ENCODE data around the gene MCM3. TPM values are rescaled to one million over a fixed set of nuclear protein-coding genes. Genes with fewer than 3 reads are reported as not detected.
A peak's percentile ranks its signal among the peaks of the same experiment; 100 is the strongest.

MCM3 gene
- 10 to 100 TPM in 1 of 4 donors, 1 to 10 TPM in 3; 9.1 to 12.9 (median 9.8) TPM for total RNA-seq

DNA sequence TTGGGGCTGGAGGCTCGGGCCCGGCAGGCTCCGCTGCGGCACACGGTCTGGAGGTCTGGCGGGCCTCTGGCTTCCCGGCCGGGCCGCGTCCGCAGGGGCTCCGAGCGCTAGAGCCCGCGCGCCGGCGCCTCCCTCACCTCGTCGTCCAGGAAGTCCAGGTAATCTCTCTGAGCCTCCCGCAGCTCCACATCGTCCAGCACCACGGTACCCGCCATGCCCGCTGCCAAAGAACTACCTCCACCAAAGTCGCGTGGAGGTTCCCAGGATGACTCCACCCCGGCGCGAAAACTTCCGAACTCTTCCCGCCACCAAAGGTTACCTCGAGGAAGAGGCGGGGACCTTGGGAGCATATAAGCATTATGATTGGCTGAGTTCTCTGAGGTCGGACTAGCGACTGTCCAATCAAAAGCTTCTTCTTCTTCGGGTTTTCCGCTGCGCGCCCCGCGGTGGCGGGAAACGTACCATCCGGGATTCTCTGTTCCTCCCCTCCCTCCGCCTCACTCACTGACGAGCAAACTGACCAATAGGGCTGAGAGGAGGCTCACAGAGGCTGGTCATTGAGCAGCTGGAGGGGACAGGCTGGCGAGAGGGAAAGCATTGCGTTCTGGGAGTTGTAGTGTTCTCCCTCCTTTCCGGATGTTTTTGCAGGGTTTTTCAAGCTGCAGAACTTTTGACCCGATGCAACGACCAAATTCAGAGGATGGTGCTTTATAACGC, at the start of gene MCM3:
Gene MCM3 (minus strand): TSS at position 283 of the 717 bp plus-strand sequence. CDS start 68 bp downstream, at position 215.
- peak; percentile 100 for ATAC-seq
- TF ChIP-seq, protein P1, sequence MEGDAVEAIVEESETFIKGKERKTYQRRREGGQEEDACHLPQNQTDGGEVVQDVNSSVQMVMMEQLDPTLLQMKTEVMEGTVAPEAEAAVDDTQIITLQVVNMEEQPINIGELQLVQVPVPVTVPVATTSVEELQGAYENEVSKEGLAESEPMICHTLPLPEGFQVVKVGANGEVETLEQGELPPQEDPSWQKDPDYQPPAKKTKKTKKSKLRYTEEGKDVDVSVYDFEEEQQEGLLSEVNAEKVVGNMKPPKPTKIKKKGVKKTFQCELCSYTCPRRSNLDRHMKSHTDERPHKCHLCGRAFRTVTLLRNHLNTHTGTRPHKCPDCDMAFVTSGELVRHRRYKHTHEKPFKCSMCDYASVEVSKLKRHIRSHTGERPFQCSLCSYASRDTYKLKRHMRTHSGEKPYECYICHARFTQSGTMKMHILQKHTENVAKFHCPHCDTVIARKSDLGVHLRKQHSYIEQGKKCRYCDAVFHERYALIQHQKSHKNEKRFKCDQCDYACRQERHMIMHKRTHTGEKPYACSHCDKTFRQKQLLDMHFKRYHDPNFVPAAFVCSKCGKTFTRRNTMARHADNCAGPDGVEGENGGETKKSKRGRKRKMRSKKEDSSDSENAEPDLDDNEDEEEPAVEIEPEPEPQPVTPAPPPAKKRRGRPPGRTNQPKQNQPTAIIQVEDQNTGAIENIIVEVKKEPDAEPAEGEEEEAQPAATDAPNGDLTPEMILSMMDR (IDR thresholded peaks at IDR 0.05 in 4 of 5, conservative IDR thresholded peaks at IDR 0.05 in 1 of 5), result peak in 1 of 5 experiments; percentile 23
- no peak for TF ChIP-seq POLR2A (IDR thresholded peaks at IDR 0.05)

DNA sequence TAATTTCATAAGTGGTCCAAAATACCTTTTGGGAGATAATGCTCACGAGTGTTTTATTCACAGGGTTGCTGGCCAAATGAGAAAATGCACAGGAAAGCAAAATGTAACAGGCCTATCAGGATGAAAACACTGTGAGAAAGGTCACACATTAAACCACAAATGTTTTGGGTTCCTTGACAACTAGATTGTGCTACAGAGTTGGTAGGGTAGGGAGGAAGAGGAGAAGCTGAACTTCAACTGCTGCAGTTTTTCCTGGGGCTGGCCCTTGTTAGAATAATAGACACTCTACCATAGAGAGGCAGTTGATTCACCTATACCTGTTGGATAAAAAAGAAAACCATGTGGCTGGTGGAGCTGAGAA, 49.3 kb upstream of the MCM3 start:
- DNase-seq (no peak), ATAC-seq (no peak)
- no peaks in the 10 kb centered on the region for H3K36me3 ChIP-seq
- no peaks in the 10 kb centered on the region for H3K4me1 ChIP-seq
- H3K27me3 ChIP-seq, result no peaks in the 10 kb centered on the region
- intact Hi-C loops (cut with DNase I; ENCODE audit: low total_unique reads), result no loop called here
- no peak overlapping the region for H3K4me3 ChIP-seq
- no peaks in the 10 kb centered on the region for H3K9me3 ChIP-seq
- in situ Hi-C loops (cut with MboI; ENCODE audit: low sequenced_read_pairs in 4 of 4), result no loop called here
- no peak overlapping the region for H3K27ac ChIP-seq
- TF ChIP-seq, protein P1 (IDR thresholded peaks at IDR 0.05 in 4 of 5, conservative IDR thresholded peaks at IDR 0.05 in 1 of 5), result no peak
- TF ChIP-seq POLR2A (IDR thresholded peaks at IDR 0.05), result no peak

More for the DNA sequence above, at the start of gene MCM3:
- Histone ChIP-seq H3K27me3 (no peaks in the 10 kb centered on the region), H3K9me3 (no peaks in the 10 kb centered on the region), H3K27ac (peak within 1 kb of the TSS; percentile 55 to 76 (median 70)), H3K4me3 (peak within 1 kb of the TSS; percentile 75 to 91 (median 82)), H3K36me3 (peaks cover 0 to 29% of the 10 kb centered on the region in 2 donors), H3K4me1 (peaks cover 15 to 18% of the 10 kb centered on the region in 2 donors)
- intact Hi-C loops (cut with DNase I; ENCODE audit: low total_unique reads) (loop anchor here (1.0 to 10.0 kb wide), 6 partner anchors 78 to 710 kb away; partner anchors contain the start of genes EFHC1, GSTA4, PAQR8 and TRAM2), in situ Hi-C loops (cut with MboI; ENCODE audit: low sequenced_read_pairs in 4 of 4) (loop anchor here in 3 of 4 donors (10.0 to 25.0 kb wide), 3 partner anchors 130 to 378 kb away; partner anchors contain the start of genes TMEM14A (in 3 of the 3) and TRAM2 (in 1 of the 3))
- peak; percentile 96 to 98 for DNase-seq

DNA sequence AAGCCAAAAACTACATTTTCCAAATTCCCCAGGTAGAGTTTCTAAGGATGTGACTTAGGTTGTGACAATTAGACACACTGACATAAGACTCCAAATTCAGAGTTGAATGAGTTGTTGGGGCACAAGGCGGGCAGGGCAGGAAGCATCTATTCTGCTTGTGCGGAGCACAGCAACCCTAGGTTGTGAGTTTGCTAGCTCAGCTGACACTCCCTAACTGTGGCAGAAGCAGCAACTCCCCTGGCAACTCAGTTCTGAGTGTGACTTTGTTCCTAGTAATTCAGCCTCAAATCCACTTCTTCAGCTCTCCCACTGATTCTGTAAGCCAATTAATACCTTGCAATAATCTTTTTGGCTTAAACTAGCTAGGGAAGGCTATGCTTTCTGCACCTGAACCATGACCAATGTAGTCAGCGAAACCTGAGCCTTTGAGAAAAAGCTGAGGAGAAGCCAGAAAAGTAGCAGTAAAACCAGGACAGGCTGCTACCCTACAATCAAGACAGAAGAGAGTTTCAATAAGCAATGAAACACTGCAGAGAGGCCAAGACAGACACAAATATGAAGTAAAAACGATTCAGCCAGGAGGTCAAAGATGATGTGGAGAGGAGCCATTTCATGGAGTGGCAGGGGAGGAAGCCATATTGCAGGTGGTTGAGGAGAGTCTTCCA, 47.4 kb upstream of the MCM3 start:
- TF ChIP-seq POLR2A (IDR thresholded peaks at IDR 0.05), result no peak
- TF ChIP-seq, protein P1 (IDR thresholded peaks at IDR 0.05 in 4 of 5, conservative IDR thresholded peaks at IDR 0.05 in 1 of 5), result no peak
- Histone ChIP-seq H3K27me3 (no peaks in the 10 kb centered on the region), H3K9me3 (no peaks in the 10 kb centered on the region), H3K27ac (no peak overlapping the region), H3K4me1 (no peaks in the 10 kb centered on the region), H3K36me3 (no peaks in the 10 kb centered on the region), H3K4me3 (no peak overlapping the region)
- no peak for ATAC-seq
- in situ Hi-C loops (cut with MboI; ENCODE audit: low sequenced_read_pairs in 4 of 4), result no loop called here
- intact Hi-C loops (cut with DNase I; ENCODE audit: low total_unique reads), result no loop called here
- DNase-seq, result no peak

DNA sequence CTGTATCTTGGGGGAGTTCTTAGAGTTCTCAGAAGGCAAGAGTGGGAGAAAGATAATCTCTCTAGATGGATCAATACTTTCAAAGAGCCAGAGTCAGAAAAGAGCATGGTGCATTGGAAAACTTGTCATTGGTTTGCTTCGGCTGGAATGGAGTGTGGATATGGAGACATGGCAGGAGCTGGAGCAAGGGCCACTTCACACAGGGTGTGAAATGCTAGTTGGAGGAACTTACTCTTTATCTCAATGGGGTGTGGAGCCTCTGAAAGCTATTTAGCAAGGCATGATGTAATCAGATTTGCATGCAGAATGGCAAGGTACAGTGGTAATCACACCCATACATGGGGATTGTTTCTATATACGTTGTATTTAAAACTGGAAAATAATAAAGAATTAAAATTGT, 45.9 kb upstream of the MCM3 start:
- H3K9me3 ChIP-seq, result no peaks in the 10 kb centered on the region
- ATAC-seq (no peak), DNase-seq (no peak)
- intact Hi-C loops (cut with DNase I; ENCODE audit: low total_unique reads), result no loop called here
- TF ChIP-seq, protein P1 (IDR thresholded peaks at IDR 0.05 in 4 of 5, conservative IDR thresholded peaks at IDR 0.05 in 1 of 5), result no peak
- TF ChIP-seq POLR2A (IDR thresholded peaks at IDR 0.05), result no peak
- H3K27me3 ChIP-seq, result no peaks in the 10 kb centered on the region
- in situ Hi-C loops (cut with MboI; ENCODE audit: low sequenced_read_pairs in 4 of 4), result no loop called here
- H3K36me3 ChIP-seq, result no peaks in the 10 kb centered on the region
- no peaks in the 10 kb centered on the region for H3K4me1 ChIP-seq
- H3K27ac ChIP-seq, result no peak overlapping the region
- H3K4me3 ChIP-seq, result no peak overlapping the region
